Measurements from ENCODE around the gene PRKN. TPM values are rescaled to one million over a fixed set of nuclear protein-coding genes. Genes with fewer than 3 reads are reported as not detected.

Gene PRKN
- polyA plus RNA-seq, 1 donor from 2014 or later = 1.2 TPM

DNA sequence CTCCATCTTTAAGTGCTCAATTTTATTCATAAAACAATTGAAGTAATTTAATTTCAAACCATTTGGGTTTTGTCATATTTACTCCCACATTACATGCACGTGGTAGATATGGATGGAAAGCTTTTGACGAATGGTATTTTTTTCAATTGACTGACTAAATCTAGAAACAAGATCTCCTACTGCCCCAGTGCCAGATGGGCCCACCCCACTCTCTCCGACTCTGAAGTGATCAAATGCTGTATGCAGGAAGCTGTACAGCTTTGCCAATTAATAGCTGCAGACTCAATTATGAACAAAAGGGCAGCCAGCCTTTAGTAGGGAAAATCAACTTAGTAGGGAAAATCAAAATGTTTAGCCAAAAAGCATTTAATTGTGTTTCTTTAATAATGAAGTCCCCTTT lies 46.4 kb upstream of the PRKN start:
- Histone ChIP-seq H3K27me3 (ENCODE audit: insufficient read depth, low read depth, low read length) (no peaks in the 10 kb centered on the region), H3K36me3 (ENCODE audit: insufficient read depth, low read length) (no peaks in the 10 kb centered on the region), H3K9ac (ENCODE audit: low read length) (no peak overlapping the region), H3K79me2 (replicated peaks; ENCODE audit: insufficient read depth, low read length) (no peaks in the 10 kb centered on the region), H3F3A (ENCODE audit: insufficient read depth, low read length, poor library complexity, severe bottlenecking) (no peaks in the 10 kb centered on the region), H3K9me3 (ENCODE audit: low read length) (no peaks in the 10 kb centered on the region), H3K9me2 (ENCODE audit: insufficient read depth, low read length) (no peaks in the 10 kb centered on the region), H3K4me2 (ENCODE audit: low read length) (no peak overlapping the region), H3K4me3 (ENCODE audit: low read length) (no peak overlapping the region), H4K20me1 (ENCODE audit: insufficient read depth) (no peaks in the 10 kb centered on the region), H2AFZ (ENCODE audit: low read depth, low read length) (no peak overlapping the region), H3K27ac (ENCODE audit: low read length) (no peak overlapping the region)
- TF ChIP-seq SMC3 (conservative IDR thresholded peaks at IDR 0.05; ENCODE audit: poor library complexity) (no peak), EP300 (conservative IDR thresholded peaks at IDR 0.05; ENCODE audit: poor library complexity, severe bottlenecking) (no peak), EZH2 (IDR thresholded peaks at IDR 0.05; ENCODE audit: borderline replicate concordance, insufficient read depth, low read length, poor library complexity, severe bottlenecking) (no peak), POLR2AphosphoS5 (IDR thresholded peaks at IDR 0.05) (no peak), MXI1 (conservative IDR thresholded peaks at IDR 0.05; ENCODE audit: poor library complexity, severe bottlenecking) (no peak)
- TF ChIP-seq, protein P1, sequence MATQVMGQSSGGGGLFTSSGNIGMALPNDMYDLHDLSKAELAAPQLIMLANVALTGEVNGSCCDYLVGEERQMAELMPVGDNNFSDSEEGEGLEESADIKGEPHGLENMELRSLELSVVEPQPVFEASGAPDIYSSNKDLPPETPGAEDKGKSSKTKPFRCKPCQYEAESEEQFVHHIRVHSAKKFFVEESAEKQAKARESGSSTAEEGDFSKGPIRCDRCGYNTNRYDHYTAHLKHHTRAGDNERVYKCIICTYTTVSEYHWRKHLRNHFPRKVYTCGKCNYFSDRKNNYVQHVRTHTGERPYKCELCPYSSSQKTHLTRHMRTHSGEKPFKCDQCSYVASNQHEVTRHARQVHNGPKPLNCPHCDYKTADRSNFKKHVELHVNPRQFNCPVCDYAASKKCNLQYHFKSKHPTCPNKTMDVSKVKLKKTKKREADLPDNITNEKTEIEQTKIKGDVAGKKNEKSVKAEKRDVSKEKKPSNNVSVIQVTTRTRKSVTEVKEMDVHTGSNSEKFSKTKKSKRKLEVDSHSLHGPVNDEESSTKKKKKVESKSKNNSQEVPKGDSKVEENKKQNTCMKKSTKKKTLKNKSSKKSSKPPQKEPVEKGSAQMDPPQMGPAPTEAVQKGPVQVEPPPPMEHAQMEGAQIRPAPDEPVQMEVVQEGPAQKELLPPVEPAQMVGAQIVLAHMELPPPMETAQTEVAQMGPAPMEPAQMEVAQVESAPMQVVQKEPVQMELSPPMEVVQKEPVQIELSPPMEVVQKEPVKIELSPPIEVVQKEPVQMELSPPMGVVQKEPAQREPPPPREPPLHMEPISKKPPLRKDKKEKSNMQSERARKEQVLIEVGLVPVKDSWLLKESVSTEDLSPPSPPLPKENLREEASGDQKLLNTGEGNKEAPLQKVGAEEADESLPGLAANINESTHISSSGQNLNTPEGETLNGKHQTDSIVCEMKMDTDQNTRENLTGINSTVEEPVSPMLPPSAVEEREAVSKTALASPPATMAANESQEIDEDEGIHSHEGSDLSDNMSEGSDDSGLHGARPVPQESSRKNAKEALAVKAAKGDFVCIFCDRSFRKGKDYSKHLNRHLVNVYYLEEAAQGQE (IDR thresholded peaks at IDR 0.05; ENCODE audit: borderline replicate concordance) = no peak
- TF ChIP-seq, protein P2, sequence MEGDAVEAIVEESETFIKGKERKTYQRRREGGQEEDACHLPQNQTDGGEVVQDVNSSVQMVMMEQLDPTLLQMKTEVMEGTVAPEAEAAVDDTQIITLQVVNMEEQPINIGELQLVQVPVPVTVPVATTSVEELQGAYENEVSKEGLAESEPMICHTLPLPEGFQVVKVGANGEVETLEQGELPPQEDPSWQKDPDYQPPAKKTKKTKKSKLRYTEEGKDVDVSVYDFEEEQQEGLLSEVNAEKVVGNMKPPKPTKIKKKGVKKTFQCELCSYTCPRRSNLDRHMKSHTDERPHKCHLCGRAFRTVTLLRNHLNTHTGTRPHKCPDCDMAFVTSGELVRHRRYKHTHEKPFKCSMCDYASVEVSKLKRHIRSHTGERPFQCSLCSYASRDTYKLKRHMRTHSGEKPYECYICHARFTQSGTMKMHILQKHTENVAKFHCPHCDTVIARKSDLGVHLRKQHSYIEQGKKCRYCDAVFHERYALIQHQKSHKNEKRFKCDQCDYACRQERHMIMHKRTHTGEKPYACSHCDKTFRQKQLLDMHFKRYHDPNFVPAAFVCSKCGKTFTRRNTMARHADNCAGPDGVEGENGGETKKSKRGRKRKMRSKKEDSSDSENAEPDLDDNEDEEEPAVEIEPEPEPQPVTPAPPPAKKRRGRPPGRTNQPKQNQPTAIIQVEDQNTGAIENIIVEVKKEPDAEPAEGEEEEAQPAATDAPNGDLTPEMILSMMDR (IDR thresholded peaks at IDR 0.05; ENCODE audit: poor library complexity, severe bottlenecking) = no peak

DNA sequence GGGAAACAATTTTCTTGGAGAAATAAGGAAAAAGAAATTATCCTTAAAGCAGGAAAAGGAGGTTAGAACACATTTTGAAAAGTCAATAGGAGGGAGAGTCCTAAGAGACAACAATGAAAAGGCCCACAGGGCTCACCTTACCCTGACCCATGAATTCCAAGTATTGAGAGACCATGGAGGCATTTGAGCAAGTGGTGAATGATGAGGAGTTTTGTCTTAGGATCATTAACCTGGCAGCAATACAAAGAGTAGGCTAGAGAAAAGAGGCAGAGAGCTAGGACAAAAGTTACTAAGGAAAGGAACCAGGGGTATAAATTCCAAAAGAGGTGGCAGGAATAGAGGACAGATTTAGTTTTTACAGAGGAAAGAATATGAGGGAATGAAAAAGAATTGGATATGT lies 44.9 kb upstream of the PRKN start:
- Histone ChIP-seq H4K20me1 (ENCODE audit: insufficient read depth) (no peaks in the 10 kb centered on the region), H3K9me2 (ENCODE audit: insufficient read depth, low read length) (no peaks in the 10 kb centered on the region), H3K9ac (ENCODE audit: low read length) (no peak overlapping the region), H3F3A (ENCODE audit: insufficient read depth, low read length, poor library complexity, severe bottlenecking) (no peaks in the 10 kb centered on the region), H3K27ac (ENCODE audit: low read length) (no peak overlapping the region), H3K4me2 (ENCODE audit: low read length) (no peak overlapping the region), H3K27me3 (ENCODE audit: insufficient read depth, low read depth, low read length) (no peaks in the 10 kb centered on the region), H3K36me3 (ENCODE audit: insufficient read depth, low read length) (no peaks in the 10 kb centered on the region), H3K9me3 (ENCODE audit: low read length) (no peaks in the 10 kb centered on the region), H3K79me2 (replicated peaks; ENCODE audit: insufficient read depth, low read length) (no peaks in the 10 kb centered on the region), H2AFZ (ENCODE audit: low read depth, low read length) (no peak overlapping the region), H3K4me3 (ENCODE audit: low read length) (no peak overlapping the region)
- TF ChIP-seq POLR2AphosphoS5 (IDR thresholded peaks at IDR 0.05) (no peak), EZH2 (IDR thresholded peaks at IDR 0.05; ENCODE audit: borderline replicate concordance, insufficient read depth, low read length, poor library complexity, severe bottlenecking) (no peak), SMC3 (conservative IDR thresholded peaks at IDR 0.05; ENCODE audit: poor library complexity) (no peak), EP300 (conservative IDR thresholded peaks at IDR 0.05; ENCODE audit: poor library complexity, severe bottlenecking) (no peak), TAF1 (IDR thresholded peaks at IDR 0.05; ENCODE audit: low read depth) (no peak), MXI1 (conservative IDR thresholded peaks at IDR 0.05; ENCODE audit: poor library complexity, severe bottlenecking) (no peak), RAD21 (conservative IDR thresholded peaks at IDR 0.05) (no peak)
- TF ChIP-seq, protein P1 (IDR thresholded peaks at IDR 0.05; ENCODE audit: borderline replicate concordance) = no peak
- TF ChIP-seq, protein P2 (IDR thresholded peaks at IDR 0.05; ENCODE audit: poor library complexity, severe bottlenecking) = no peak

Measured in neural cell (in vitro differentiated cells).